NB4 (cell line): ENCODE measurements around the gene CNTNAP2.

Source experiments
- POLR2A ChIP-seq: IDR thresholded peaks from 2 replicates; pipeline ENCODE4 v1.6.1; 2011; ENCODE audit warnings: mild to moderate bottlenecking; ENCODE audit not compliant: insufficient read length; ENCODE audit errors: extremely low read depth
- TF ChIP-seq, protein P1 (sequence below): IDR thresholded peaks from one replicate; pipeline ENCODE4 v1.5.1; 2012; ENCODE audit warnings: low read depth, low read length
- TF ChIP-seq, protein P2 (sequence below): IDR thresholded peaks from 2 replicates; pipeline ENCODE4 v1.6.1; 2011; ENCODE audit warnings: low read depth, low read length

DNA sequence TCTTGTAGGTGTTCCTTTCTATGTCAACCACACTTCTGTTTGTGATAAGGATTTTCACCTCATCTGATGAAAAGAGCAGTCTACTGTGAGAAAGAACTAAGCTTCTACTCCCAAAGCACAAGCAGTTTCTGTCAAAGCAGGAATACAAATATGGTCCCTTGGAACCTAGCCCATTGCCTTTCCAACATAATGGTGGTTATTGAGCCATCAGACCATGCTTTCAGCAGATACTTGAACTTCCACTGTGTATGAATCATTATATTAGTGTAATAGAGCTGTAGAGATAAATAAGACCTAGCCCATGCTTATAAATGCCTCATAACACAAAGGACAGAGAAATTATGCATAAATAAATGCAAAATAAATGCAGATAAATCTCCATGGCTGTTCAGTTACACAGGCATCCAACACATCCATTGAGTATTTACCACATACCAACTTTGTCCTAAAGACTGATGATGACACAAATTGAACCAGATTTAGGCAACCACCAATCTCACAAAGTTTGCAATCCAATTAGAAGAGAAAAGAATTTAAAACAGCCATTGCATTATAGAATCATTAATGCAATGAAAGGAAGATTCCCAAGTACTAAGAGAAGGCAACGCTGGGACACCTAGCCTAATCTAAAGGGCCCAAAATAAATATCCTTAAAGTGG, 1744.6 kb downstream of the CNTNAP2 start:
- TF ChIP-seq, protein P1, sequence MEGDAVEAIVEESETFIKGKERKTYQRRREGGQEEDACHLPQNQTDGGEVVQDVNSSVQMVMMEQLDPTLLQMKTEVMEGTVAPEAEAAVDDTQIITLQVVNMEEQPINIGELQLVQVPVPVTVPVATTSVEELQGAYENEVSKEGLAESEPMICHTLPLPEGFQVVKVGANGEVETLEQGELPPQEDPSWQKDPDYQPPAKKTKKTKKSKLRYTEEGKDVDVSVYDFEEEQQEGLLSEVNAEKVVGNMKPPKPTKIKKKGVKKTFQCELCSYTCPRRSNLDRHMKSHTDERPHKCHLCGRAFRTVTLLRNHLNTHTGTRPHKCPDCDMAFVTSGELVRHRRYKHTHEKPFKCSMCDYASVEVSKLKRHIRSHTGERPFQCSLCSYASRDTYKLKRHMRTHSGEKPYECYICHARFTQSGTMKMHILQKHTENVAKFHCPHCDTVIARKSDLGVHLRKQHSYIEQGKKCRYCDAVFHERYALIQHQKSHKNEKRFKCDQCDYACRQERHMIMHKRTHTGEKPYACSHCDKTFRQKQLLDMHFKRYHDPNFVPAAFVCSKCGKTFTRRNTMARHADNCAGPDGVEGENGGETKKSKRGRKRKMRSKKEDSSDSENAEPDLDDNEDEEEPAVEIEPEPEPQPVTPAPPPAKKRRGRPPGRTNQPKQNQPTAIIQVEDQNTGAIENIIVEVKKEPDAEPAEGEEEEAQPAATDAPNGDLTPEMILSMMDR, result no peak
- TF ChIP-seq, protein P2, sequence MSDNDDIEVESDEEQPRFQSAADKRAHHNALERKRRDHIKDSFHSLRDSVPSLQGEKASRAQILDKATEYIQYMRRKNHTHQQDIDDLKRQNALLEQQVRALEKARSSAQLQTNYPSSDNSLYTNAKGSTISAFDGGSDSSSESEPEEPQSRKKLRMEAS, result no peak
- TF ChIP-seq POLR2A, result no peak
